RPMI8226 (cell line): ENCODE measurements around the gene NUDCD2.
"Not testable (repeated sequence)": the region's sequence is repeated elsewhere in the genome, so short reads cannot be mapped to it uniquely, and the experiment has no call there.

Experiments
- DNase-seq: peaks from one replicate; pipeline ENCODE4 v3.0.0-alpha.2; 2015

Gene NUDCD2

GRCh38 chr5:163415673-163416072 is 44.2 kb downstream of the NUDCD2 start:
- DNase-seq, result not testable (repeated sequence)

DNA sequence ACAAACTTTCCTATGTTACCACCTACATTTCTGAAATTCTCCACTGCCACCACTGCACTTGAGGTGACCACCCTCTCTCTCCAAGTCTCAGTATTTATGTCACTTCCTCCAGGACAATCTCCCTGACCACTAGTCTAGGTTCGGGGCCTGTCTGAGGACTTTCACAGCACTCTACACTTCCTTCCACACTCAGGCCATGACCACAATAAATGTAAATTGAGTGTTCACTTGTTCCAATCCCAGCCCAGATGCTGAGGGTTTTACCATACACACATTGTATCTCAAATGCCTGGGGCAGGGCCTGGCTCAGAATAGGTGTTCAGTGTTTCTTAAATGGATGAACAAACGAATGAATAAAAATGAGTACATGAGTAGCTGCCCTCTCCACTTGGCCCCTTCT is 49.4 kb downstream of the NUDCD2 start:
- DNase-seq, result no peak

DNA sequence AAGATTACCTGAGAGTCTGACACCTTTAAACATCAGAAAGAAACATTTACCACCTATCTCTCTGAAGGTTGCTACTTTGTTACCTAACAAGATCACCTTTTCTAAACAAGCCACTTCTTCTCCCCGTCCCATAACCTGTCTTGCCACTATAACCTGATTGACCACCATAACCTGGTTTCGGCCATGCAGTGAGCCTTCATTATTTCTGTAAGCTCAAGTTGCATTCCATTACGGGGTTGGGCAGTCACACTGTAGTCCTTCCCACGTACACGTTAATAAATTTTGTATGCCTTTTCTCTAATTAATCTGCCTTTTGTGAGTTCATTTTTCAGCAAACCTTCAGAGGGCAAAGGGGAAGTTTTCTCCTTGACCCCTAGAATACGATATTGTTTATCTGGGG is 50.5 kb downstream of the NUDCD2 start:
- no peak for DNase-seq

DNA sequence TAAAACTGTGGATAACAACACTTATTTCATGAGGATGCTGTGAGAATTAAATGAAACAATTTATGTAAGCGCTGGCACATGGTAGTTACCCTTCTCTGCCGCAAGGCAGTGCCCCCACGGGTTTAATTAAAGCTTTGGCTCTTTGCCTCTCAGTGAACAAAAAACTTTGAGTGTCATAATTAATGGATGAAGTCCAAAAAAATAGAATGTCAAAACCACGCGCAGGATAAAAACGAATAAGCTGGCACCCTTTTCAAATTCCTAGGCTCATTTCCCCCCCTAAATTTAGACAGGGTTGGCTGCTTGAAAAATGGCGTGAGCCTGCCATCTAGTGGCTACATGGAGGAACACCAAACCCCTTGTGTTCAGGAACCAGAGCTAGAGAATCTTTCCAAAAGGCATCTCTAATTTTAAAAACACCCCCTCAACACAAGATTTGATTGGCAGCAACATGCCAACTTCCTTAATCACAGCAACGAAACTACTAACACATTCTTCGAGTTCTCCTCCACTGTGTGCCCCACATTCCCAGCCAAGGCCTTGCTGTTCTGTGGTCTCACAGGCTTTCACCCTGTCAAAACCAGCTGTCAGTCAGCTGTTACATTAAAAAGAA is 51.5 kb downstream of the NUDCD2 start:
- DNase-seq, result peak; percentile 56

GRCh38 chr5:163407034-163407655 is 52.8 kb downstream of the NUDCD2 start:
- DNase-seq, result no peak

DNA sequence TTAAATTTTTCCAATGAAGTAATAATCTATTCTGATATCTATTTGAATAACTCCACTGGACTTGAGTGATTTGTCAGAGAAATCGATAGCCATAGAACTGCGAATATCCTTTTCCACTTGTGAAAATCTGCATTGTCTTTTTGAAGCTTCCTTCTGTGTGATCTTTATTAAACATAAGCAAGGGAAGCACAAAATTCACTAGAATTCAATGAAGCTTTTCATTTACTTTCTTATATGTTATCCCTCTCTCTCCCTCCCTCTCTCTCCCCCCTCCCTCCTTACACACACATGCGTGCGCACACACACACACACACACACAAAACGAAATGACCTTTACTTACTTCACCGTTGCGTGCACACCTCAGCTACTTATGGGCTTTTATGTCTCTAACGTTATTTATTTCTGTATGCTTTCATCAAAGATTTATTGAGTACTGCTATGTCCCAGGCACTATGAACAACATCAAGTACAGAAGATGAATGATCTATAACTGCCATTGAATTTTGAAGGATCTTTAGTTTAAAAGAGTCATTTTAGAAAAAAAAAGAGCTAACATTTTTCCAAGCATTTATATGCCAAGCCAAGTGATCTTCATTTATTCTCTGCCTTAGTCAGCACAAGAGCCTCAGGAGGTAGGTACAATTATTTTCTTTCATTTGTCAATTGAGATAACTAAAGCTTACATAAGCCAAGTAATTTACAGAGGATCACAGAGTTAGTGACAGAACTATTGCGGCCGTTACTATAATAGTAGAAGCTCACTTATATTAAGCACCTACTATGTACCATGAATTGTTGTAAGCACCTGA is 55.3 kb downstream of the NUDCD2 start:
- DNase-seq, result no peak

DNA sequence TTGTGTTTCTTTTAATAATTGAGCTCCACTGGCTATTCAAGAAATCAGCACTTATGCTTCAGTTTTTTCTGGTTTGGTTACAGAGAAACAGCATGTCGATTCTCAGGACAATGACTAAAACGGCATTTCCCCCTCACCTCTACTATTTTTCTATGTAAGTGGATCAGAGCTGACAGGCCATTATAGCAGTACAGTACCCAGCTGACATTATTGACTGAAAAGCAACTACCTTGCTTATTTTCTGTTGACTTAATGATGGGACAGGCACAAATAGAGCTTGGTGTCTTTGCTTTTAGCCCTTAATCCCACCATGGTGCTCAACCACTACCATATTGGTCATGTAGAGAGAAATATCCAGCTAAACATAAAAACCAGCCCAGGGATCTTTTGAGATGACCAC is 57.9 kb downstream of the NUDCD2 start:
- no peak for DNase-seq

- DNase-seq, result no peak
Measured at GRCh38 chr5:163401271-163401670, 58.6 kb downstream of the NUDCD2 start.

GRCh38 chr5:163399923-163400322 is 60.0 kb downstream of the NUDCD2 start:
- no peak for DNase-seq

DNA sequence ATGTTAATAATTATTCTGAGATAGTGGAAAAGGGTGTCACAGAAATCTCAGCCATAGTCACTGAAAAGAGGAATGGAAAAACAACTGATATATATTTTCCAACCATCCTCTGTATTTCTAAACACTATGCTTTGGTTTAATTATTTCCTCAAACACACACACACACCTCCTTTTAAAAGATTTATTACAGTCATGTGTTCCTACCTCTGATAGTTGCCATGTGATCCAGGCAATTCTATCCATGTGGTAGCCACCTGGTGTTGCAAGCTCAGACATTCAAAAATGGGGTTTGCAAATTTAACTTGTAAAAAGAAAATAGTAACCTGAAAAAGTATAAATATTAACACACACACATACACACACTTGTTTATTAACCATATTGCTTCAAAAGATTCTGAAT is 62.5 kb downstream of the NUDCD2 start:
- no peak for DNase-seq

DNA sequence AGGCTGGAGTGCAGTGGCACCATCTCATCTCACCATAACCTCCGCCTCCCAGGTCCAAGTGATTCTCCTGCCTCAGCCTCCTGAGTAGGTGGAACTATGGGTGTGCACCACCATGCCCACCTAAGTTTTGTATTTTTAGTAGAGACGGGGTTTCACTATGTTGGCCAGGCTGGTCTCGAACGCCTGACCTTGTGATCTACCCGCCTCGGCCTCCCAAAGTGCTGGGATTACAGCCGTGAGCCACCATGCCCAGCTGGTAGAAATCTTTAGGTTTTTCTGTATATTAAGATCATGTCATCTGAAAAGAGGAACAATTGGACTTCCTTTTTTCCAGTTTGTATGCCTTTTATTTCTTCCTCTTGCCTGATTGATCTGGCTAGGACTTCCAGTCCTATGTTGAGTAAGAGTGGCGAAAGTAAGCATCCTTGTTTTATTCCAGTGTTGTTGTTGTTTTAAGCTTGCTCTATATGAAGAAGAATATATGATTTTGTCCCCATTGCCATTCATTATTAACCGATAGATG is 63.0 kb downstream of the NUDCD2 start:
- not testable (repeated sequence) for DNase-seq
